ENCODE data around the gene SHISA4.
"Not testable (repeated sequence)": the region's sequence is repeated elsewhere in the genome, so short reads cannot be mapped to it uniquely, and the experiment has no call there.

Gene SHISA4

DNA sequence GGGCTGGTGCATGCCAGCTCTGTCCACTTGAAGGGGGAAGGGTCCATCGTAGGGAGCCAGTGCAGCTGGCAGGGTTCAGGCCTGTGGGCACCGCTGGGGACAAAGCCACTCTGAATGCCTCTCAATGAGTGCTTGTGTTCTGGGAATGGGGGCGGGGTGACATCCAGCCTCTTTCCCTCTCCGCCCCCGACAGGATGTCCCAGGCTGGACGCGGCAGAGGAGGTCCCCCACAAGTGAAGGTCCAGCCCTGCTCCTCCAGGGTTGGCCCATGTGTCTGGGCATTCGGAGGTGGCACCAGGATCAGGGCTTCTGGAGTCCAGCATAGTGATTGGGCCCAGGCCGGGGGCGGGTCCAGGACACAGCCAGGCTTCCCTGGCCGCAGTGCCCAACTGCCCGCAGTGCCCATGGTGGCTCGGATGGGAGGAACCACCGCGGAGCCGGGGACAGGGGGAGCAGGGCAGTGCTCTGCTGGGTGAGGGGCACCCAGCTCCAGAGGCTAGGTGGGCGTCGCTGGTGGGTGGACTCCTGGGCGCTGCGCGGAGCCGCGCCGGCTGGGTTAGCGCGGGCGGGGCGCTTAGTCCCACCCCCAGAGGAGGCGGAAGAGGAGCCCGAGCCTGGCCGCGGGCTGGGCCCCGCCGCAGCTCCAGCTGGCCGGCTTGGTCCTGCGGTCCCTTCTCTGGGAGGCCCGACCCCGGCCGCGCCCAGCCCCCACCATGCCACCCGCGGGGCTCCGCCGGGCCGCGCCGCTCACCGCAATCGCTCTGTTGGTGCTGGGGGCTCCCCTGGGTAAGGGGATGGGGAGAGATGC lies at the start of gene SHISA4:
TSS of gene SHISA4 (plus strand) at position 617 of the 808 bp plus-strand sequence. CDS start at position 714, 97 bp downstream.
- DNase-seq = peak in 1 of 2 experiments; percentile 8

DNA sequence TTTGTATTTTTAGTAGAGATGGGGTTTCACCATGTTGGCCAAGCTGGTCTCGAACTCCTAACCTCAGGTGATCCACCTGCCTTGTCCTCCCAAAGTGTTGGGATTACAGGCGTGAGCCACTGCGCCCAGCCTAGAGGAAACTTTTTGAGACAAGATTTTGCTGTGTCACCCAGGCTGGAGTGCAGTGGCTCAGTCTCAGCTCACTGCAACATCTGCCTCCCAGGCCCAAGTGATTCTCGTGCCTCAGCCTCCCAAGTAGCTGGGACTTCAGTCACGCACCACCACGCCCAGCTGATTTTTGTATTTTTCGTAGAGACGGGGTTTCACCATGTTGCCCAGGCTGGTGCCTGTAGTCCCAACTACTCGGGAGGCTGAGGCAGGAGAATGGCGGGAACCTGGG lies 49.6 kb upstream of the SHISA4 start:
- DNase-seq = not testable (repeated sequence)

DNA sequence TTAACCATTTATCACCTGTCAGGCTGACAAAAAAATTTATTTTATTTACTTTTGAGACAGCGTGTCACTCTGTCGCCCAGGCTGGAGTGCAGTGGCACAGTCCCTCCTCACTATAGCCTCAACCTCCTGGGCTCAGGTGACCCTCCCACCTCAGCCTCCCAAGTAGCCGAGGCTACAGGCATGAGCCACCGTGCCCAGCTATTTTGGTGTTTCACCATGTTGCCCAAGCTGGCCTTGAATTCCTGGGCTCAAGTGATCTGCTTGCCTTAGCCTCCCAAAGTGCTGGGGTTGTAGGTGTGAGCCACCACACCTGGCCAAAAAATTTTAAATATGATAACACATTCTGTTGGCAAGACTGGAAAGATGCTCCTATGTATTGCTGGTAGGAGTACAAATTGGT lies 48.6 kb upstream of the SHISA4 start:
- DNase-seq = no peak

GRCh38 chr1:201840490-201840889 lies 48.2 kb upstream of the SHISA4 start:
- DNase-seq = no peak

DNA sequence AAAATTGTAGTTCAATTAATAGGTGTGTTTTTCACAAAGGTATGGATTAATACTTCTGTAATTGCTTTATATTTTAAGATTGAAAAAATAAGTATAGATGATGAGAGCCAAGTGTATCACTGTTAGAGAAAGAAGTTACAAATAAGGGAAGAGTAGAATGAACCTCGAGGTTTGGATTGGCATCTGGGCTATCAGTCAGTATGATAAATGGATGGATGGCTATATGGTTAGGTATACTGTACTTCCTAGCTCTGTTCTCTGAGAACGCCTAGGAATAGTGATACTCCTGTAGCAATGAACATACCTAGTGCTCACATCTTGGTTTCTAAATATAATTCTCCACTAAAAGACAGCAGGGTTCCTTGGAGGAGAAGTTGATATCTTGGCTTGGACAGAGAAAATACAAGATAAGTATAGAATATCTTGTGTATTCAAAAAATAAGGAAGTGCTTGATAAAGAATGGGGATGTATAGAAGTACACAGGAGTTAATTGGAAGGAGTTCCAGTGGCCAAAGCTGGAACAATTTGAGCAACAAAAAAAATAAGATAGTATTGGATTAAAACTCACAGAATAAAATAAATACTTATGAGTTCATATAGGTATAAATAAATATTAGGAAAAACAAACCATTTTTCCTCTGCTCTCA lies 47.3 kb upstream of the SHISA4 start:
- no peak for DNase-seq

DNA sequence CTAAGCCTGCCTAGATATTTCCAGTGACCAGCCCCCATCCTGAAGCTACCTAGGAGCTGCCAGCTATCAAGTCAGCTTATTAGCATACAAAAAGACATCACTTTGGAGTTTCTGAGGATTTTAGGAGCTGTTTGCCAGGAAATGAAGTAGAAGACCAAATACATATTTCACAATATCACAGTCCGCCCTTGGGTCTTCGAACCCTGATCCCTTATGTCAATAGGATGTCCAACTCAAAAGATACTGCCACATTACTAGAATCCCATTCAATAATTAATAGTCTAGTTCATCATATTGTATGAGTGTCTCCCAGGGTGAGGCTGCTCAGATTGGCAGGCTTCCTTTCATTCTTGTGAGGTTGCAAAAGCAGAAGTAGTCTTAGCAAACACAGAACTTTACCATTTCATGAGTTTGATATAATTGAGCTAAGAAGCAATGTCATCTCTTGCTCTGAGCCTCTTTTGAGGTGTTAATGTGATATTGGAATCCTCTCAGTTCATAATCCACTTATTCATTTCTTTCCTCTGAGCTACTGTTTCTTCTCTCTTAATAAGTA lies 46.1 kb upstream of the SHISA4 start:
- DNase-seq = no peak

GRCh38 chr1:201845331-201846083 lies 43.2 kb upstream of the SHISA4 start:
- no peak for DNase-seq

DNA sequence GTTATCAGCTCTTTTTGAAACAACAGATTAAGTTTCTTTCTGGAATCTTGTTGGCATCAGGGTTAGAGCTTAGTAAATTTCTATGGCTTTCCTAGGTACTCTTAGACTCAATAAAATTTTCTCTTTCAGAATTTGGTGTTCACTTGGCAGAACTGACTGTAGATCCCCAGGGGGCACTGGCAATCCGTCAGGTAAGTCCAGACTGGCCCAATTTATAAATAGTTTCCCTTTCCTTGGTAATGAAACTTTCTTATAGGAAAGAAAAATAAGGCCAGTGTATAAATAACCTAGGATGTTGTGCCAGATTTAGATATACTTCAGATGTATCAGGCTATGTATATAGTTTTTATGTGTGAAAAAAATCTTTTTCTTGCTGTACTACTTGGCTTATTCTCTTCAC lies 41.5 kb upstream of the SHISA4 start:
- DNase-seq = no peak

- no peak for DNase-seq
These were observed 40.5 kb upstream of the SHISA4 start for GRCh38 chr1:201848230-201848629.

- DNase-seq = no peak
These were observed 39.2 kb upstream of the SHISA4 start for GRCh38 chr1:201849372-201850052.

GRCh38 chr1:201850053-201850397 lies 38.7 kb upstream of the SHISA4 start:
- no peak for DNase-seq

DNA sequence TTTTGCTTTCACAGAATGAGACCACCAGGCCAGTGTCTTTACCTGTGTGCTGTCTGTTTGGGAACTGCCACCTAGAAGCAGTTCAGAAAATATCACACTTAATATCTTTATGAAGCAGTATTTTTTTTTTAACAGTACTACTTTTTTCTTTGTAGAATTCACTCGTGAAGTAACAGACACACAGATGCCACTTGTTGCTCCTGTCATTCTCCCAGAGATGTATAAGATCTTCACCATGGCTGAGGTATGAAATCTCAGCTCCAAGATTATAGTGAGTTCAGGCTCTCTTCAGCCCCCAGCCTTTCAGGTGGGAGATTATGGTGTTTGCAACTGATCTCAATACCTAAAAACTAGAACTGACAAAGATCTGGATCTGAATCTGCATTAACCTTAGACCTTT lies 36.7 kb upstream of the SHISA4 start:
- DNase-seq = no peak

DNA sequence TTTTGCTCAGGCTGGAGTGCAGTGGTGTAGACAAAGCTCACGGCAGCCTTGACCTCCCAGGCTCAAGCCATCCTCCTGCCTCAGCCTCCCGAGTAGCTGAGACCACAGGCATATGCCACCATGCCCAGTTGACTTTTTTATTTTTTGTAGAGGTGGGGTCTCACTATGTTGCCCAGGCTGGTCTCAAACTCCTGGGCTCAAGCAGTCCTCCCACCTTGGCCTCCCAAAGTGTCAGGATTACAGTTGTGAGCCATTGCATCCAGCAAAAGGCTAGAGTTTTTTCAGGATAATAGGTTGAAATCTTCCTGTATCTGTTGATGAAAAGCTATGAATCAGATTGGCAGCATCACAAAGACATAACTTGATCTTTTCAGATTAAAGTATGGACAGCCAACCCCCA lies 32.0 kb upstream of the SHISA4 start:
- DNase-seq = not testable (repeated sequence)

GRCh38 chr1:201859424-201859823 lies 29.3 kb upstream of the SHISA4 start:
- no peak for DNase-seq

DNA sequence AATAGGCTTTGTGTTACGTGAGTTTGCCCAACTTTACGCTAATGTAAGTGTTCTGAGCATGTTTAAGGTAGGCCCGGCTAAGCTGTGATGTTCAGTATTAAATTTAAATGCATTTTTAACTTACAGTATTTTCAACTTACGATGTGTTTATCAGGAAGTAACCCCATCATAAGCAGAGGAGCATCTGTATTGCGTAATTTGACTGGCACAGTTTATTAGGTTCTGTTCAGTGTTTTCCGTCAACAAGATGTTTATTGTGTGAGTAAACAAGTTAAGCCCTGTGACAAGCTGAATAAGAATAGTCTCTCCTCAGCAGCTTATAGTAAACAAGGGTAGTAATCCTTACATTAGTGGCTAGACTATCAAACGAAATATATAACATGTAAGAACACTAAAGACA lies 27.2 kb upstream of the SHISA4 start:
- DNase-seq = no peak

DNA sequence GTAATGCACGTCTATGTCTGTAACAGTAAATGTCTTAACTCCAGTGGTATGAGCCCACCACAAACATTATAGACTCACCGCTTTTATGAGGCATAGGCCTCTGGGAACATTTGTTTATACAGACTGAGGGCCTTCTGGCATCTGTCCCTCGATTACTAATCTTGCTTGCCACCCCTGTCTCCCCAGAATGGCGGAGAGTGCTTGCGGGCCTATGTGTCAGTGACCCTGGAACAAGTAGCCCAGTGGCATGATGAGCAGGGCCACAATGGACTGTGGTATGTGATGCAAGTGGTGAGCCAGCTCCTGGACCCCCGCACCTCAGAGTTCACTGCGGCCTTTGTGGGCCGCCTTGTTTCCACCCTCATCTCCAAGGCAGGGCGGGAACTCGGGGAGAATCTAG lies 18.3 kb upstream of the SHISA4 start:
- DNase-seq = no peak

DNA sequence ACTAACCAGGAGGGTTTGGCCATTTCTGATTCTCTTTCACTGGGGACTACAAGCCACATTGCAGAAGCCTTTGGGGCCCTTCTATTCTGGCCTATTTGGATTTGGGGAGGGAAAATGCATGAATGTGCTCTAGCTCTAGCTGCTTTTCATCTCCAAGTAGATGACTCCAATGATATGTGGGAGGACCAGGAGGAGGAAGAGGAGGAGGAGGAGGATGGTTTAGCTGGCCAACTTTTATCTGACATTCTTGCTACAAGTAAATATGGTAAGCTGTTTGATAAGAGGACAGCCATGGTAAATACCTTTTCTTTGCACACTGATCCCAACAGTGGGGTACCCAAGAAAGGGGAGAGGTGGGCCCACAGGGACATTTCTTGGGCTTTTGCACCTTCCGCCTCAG lies 14.0 kb upstream of the SHISA4 start:
- DNase-seq = no peak

DNA sequence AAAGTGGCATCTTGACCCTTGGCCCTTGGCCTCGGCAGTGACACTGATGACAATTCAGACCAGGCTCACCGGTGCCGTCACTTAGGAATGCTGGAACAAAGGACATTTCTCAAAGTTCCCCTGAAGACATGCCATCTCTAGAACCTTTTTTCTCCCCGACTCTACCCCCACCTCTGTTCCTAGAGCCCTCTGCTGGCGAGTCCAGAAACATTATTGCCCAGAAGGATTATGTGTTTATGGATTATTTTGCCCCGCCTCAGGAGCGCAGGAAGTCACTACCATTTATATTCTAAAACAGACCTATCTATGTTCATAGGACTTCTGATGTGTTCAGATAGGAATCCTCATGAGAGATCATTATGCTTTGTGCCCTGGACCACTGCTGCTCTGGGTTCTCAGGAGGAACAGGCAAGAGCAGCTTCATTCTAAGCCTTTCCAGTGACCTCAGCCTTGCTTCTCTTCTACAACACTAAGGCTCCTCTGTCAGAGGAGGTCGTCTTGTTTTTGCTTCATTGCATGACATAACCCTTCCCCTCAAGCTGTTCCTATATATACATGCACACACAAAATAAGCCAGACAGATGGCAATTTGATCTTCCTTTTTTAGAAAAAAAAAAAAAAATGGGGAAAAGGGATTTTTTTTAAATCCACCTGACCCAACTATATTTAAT lies 12.4 kb upstream of the SHISA4 start:
- no peak for DNase-seq

GRCh38 chr1:201877877-201878401 lies 10.8 kb upstream of the SHISA4 start:
- DNase-seq = no peak

DNA sequence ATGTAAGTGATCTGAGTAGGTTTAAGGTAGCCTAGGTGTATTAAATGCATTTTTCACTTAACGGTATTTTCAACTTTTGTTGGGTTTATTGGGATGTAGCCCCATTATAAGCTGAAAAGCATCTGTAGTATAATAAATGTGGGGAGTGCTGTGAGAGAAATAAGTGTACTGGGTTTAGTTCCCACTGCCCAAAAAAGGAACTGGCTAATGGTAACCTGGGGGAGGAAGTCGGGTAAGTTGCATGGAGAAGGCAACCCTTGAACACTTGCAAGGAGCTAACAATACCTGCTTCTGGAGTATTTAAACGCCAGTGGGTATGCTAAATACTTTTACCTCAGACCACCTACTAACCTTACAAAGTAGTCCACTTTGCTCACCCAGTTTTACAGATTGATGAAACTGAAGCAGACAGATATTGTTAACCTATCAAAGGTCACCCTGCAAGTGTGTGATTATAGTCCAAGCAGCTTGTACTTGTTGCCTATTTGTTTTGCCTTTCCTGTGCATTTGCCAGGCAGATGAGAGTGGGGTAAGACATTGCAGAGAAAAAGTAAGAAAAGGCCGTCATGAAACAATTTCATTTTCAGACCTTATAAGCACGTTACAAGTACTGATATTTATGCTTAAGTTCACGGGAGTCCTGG lies 7.6 kb upstream of the SHISA4 start:
- no peak for DNase-seq

- DNase-seq = no peak
These were observed 7.1 kb upstream of the SHISA4 start for GRCh38 chr1:201881617-201882016.

All from stimulated activated CD4-positive, alpha-beta T cell treated with anti-CD3 and anti-CD28 coated beads, Interleukin-4, amount 100 ng/mL, for 4 hours (primary cell).